NCI-H146 (cell line): ENCODE data around the gene NBEA.
A peak's percentile ranks its signal among the peaks of the same experiment; 100 is the strongest.

Experiments used
- DNase-seq: peaks from one replicate; lab custom pipeline; 2025; lab: John Stamatoyannopoulos, UW

NBEA gene

DNA sequence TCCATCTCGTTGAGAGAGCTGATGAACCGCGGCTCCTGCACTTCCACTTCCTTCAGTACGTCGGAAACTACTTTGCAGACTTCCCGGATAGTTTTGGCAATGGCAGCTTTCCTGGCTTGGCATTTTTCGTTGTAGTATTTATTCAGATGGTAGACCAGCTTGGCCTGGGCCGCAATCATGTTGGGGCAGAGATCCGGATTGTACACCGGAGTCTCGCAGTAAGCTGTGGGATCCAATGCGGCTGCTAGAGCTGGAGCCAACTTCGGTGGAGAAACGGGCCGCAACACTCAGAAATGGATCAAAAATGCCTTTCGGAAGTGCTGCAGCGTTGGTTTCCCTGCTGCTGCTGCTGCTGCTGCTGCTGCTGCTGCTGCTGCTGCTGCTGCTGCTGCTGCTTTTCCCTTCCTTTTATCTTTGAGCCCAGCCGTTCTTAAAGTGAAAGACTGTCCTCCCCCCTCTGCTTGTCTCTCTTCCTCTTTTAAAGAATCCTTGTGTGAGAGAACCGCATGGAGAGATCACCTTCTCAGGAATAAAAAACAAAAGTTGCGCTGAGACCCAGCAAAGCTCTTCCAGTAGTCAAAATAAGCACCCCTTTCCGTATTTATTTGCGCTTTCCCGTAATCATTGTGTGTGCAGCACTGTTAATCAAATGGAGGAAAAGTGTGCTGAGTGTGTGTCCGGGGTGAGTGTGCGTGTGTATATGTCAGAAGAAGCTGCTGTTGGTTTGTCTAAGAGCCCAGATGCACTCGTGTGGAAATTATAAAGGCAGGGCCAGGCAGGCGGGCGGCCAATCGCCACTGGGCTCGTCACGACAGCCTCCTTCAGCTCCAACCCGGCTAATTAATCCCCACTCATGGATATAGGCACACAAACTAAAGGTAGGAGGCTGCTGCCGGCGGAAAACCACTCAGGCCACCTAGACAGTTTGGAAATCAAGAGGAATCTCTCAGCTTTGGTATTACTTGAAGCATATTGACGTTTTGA, 534.2 kb downstream of the NBEA start, which contains the start of gene MAB21L1:
MAB21L1 (minus strand) TSS at position 730 of the 984 bp plus-strand sequence; CDS start at position 179, 551 bp downstream.
- no peak for DNase-seq

DNA sequence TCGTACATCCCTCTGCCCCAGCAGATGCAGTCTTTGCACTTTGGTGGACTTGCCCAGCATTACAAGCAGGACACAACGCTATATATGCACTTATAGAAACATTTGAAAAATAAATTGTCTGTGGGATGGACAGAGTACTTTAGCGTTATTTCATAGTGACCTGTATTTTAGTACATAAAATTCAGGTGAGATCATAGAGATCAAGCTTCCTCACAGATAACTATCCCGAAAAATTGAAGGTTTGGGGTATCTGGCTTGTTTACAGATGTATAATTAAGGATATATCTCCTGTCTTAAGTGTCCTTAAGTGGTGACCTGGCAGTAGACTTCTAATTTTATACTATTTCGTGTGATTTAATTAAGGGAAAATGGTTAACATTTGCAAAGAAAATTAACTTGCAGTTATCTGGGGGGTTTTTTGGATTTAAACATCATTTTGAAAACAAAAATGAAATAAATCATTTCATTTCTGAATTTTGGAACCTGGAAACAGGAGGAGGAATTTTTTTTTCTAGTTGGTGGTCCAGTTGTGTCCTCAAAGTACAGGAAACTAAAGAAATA, 535.4 kb downstream of the NBEA start:
- DNase-seq, result no peak

DNA sequence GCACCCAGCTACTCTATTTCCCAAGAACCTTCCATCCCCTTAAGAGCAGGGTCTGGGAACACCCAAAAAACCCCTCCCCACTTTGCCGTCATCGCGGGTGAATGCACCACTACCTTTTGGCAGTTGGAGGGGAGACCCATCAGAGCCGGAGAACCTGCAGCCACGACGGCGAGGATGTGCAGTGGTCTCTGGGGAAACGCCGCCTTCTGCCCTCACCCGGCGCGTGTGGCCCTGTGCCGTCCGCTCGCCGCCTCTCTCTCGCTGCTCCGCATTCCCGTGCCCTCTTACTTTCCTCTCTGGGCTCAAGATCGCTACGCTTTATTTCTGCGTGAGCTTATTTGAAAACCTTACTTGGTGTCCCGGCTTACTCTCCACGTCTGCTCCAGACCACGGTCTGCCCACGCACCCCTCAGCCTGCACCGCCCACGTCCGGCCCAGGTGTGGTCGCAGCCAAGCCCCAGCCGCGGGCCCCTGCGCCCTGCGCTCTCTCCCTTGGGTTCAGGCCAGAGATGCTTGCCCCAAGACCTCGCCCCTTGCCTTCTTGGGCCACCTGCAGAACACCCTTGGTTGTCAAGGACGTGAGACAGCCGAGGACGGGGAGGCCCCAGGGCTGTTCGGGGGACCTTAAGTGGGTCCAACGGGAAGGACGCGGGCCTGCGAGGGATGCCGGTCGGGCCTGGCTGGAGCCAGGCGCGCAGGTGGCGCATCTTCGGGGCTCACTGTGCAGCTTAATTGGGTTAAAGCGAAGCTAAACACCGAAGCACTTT, 536.4 kb downstream of the NBEA start:
- no peak for DNase-seq

DNA sequence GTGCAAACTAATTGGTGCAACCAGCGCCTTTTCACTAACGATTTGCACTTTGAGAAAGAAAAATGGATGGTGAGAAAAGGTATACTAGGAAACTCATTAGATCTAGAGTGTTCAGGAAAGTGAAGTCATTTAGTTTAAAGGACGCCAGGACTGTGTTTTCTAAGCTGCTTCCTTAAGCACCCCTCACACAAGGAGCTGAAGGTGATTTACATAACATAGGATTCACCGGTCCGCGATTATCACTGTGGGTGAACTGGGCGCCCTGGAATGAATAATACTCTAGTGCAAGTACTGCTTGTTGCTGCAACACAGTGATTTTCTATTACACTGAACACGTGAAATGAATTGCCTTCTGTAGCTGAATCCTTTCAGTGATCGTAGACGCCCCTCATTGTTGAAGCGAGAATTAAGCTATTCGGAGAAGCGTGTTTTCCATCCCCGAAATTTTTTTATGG, 537.0 kb downstream of the NBEA start:
- DNase-seq, result no peak

DNA sequence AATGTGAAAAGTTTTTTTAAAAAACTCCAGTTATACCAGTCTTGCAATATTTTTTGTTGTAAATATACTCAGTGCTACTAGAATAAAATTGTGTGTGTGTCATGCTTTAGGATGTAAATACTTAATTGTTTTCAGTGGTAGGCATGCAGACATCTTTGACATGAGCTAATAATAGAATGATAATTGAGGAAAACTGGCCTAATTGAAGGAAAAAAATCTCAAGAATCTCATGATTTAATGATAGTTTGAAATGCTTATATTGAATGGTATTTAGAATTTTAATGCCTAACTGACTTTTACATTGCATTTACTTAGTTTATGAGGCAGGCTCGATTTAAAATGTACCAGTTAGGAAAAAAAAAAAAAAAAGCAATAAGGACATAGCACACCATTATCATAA, 537.6 kb downstream of the NBEA start:
- DNase-seq, result no peak

DNA sequence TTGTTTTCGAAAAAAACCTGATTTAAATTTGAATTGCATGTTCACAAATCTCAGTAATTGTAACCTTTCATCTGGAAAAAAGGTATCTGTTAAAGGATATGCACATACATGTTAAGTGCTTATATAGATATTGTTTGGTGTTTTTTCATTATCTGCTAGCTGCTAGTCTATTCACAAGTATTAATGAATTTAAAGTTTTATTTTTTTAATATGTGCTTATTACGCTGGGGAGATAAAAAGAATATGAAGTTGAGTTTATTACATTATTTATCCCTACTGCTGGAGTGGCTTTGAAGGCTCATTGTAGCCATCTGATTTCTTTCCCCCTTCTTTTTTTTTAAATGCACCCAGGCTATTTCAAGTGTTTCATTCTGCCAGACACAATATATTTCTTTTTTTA, 538.3 kb downstream of the NBEA start:
- DNase-seq, result no peak

DNA sequence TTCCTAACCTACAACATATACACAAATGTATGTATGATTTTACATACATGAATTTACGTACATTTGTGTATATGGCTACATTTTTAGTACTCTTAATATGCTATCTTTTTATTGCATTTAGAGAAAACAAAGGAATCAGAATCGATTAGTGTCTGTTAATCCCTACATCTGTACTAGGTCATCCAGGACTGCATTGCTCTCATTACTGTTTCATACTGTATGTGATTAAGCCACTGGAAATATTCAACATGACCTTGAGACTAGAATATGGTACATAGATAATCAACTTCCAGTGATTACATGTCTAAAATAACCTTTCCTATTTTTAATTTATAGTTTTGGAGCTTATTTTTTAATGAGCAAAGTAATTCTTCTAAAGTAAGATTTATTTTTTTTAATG, 539.7 kb downstream of the NBEA start:
- no peak for DNase-seq

DNA sequence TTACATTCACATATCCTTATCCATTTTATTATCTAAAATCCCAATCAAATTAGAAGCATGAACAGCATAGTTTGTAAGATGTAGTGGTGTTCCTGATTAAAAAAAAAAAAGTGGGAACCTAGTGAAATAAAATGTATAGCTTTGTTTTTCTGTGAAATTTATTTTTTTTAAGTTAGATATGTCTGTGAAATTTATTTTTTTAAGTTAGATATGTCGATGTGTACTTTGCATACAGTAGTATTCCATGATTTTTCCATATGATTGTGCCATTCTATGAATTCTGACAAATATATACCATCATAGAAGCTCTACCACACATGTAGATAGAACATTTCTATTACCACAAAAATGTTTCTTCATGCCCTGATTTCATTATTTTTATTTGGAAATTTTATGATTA, 540.5 kb downstream of the NBEA start:
- DNase-seq, result no peak

DNA sequence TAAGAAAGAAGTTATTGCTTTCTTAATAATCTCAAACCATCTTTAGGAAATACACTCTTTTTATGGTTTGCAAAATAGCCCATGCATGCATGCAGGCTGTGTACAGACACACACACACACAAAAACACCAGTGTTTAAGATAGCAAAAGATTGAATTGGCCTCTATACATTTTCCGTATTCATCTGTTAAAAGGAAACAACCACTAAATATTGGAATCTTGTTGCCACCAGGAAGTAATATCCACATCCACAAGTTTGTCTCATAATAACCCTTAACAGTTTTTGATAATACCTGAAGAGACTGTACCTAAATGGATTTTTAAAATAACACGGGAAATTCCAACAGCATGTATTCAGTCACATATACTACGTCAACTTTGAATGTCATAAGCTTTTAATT, 541.7 kb downstream of the NBEA start:
- no peak for DNase-seq

DNA sequence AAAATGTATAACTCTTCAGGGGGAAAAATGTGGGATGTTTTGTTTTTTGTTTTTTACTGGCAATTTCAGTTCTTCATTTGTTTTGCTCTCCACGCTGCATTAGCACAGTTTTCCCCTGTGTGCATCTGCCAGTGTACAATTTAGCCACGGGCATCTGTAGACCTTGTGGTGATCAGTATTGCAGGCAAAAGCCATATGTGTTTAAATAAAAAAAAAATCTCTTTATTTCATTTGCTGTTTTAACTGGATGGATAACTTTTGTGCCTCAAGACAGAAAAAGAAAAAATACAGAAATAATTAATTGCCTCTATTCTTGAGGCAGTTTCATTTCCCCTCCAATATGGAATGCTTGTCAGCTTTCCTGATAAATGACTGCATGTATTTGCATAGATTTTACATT, 542.3 kb downstream of the NBEA start:
- DNase-seq, result no peak

DNA sequence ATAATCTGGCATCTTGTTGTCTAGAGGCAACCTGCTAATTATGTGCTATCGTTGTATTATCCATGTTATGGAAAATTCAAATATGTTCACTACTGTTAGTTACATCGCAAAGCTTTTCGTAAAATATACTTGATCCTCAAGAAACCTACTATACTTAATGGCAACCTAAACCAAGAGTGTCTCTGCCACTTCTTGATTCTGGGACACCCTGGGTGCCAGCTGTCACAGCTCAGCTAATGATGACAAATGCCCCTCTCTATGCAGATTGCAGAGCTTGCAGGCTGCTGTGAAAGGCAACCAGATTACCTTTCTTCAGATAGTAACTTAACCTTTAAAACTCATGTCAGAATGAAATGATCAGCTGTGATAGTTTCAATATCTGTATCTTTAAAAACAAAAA, 543.4 kb downstream of the NBEA start:
- DNase-seq, result peak; percentile 72

DNA sequence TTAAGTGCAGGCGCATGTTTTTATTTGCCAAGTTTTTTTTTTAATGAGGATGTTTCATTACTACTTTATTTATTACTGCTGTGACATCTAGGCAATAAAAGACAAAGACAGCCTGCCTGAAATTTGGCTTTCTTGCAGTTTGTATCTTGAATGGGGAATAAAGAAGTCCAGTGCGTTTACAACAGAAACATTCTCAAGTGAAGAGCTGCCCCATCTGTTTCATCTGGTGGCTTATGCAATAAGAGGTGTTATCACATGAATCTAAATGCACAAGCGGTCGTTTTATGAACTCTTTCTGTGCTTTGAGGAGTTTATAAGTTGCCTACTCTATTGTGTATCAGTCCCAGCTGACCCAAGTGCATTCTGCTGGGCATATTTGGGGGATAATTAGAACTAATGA, 547.0 kb downstream of the NBEA start:
- no peak for DNase-seq

DNA sequence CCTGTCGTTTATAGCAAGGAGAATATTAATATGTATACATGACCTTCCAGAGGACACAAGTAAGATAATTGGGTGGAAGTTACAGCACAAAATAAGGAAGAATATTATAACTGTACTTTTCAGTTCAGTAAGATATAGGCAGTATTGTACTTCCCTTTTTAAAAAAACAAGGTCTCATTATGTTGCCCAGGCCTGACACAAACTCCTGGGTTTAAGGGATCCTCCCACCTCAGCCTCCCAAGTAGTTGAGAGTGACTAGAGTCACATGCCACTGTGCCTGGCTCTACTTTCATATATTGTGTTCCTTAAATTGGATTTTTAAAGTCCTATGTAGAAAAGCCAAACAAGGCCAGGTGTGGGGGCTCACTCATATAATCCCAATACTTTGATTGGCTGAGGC, 553.9 kb downstream of the NBEA start:
- DNase-seq, result no peak

DNA sequence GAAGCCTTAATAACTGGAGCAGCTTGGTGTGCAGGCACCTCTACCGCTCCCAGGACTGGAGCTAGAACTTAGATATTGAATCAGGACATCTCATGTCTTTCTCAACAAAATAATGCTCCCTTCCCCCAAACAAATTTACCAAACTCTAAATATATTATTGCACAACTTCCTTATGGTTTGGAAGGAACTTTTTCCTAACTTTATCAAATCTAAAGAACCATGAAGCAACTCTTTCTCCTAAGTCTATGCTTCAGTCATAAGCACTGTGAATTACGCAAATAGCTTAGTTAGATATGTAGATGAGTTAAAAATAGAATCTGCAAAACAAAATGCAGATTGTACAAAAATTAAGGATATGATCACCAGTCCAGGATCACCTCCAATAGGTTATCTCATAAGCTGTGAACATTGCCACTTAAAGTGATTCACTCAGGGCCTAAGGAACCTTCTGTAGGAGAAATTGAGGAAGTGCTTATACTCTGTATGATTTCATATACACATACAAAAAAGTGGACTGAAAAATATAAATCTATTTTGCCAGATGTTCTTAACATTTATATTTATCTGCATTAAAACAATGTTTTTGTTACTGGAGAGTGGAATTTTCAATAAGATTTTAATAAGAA, 554.8 kb downstream of the NBEA start:
- DNase-seq, result no peak

DNA sequence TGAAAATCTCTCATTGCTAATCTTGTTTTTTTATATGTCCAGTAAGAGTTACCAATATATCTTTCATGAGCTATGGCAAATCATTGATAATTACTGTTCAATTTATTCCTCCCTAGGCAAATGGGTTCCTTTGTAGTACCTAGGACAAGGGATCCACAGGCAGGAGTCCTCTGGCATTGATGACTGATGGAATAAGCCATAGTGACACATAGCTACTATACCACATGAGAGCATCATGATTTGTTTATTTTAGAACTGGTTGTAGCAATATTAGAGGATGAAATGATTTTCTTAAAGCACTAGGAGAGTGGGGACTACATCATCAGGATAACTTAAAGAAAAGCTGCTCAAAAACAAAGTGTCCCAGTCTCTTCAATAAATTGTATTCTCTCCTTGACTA, 556.2 kb downstream of the NBEA start:
- DNase-seq, result peak; percentile 61

DNA sequence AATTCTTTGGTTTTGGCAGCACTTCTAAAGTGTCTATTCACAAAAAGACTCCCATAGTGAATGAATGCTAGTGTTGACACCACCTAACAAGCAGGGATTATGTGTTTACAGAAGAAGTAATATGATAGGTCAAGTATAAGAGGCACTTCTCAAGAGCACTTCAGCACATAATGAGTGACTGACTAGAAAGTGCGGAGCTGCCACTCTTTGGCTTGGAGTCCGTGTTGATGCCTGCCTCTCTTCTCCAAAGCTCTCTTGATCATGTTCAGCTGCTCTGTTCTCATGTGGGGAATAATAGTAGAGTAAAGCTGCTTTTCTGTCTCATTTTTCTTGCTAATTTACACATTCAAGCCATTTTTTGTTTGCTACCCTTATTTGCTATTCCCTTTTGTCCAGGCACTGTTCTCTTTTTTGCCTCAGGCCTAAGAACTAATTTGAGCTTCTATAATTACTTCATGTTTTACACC, 557.2 kb downstream of the NBEA start:
- DNase-seq, result peak; percentile 91

DNA sequence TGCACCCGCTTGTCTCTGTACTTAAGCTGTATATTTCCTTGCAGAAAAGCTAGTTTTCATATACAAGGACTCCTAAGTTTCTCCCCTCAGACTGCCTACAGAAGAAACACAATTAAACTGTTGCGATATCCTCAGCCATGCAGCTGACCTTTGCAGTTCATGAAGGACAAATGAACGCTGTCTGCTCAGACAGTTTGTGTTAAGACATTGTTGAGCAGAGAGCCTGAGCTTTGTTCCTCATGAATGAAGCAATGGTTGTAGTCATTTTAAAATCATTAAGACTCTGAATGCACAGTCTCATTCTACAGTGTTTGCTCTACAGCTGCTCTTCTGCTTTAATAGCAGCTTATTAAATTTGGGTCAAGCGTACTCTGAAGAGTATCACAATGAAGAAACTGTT, 557.6 kb downstream of the NBEA start:
- DNase-seq, result peak; percentile 91

DNA sequence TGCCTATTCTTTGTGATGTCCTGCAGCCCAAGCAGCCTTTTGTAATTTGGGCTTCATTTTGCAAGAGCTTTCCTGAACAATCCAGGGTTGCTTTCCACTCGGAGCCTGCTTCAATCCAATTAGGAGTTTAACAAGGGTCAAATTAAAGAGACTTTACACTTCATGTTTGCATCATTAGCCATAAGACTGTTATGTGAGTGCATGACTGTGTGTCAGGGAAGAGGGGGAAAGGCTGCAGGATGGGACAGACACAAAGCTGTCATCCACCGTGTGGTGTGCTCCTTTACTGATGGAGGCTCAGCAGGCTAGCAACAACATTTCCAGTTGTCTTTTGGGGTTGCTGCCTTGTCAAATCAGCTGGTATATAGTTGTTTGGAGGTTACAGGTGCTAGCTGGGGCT, 558.1 kb downstream of the NBEA start:
- peak; percentile 72 for DNase-seq

DNA sequence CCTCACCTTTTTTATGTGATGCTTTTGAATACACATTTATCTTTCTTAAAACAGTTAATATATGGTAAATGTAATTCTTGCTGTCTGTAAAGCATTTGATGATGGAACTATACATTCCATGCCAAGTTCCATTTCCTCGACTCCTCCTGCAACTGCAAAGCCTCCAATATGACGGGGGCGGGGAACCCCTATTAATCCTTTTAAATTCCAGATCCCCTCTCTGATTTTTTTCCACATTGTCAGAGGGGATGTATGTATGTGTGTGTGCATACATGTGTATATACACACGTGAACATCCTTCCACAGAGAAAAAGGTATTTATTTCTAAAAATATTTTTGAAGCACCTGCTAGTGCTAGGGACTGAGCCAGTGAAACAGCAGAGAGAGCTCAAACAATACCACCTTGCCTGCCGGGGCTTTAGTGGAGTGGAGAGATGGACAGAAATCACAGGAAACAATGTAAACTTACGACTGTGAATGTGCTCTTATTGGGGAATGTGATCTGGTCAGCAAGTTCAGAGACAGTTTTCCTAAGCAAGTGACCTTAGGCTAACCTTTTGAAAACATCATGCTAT, 559.7 kb downstream of the NBEA start:
- DNase-seq, result peak; percentile 46

DNA sequence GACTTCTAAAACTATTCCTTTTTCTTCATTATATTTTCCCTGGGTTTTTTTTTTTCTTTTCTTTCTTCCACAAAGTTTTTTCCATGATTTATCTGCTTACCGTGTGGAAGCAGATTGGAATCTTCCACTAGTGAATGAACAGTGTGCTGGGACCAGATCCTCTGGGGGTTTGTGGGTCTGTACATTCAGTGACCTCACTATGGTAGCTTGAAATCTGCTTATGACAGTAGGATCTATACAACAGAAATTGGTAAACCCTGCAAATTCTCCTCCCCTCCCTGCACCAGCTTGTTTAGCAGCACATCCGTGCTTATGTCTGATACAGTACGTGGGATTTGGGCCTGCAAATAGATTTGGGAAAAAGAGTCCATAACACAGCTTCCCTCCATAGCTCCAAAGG, 560.4 kb downstream of the NBEA start:
- peak; percentile 18 for DNase-seq

DNA sequence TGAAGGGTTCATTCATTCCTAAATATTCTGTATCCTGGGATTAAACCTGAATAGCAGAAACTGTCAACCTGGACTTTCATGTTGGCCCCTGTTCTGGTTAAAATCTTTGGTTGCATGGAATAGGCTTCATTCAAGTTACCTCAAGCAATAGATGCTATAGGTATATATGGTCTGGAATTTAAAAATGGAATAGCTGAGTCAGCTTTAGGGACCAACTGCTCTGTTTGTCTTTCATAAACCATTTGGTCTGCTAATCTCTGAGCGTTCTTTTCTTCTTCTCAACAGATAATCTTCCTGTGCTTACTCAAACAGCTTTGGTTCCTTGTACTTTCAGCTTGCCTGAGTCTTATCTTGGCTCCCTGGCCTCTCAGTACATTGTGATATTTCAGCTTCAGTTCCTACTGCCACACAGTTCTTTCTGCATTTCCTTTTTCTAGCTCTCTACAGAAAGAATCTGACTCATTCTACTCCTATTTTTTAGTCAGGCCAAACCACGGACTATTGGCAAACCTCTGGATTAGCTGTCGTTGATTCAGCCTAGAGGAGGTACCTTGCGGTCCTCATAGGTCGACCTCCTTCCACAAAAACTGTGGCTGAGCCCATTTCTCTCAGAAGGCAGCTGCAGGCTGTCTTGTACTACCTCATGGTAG, 570.3 kb downstream of the NBEA start:
- DNase-seq, result no peak
